Measurements from ENCODE around the gene ATF7IP2. TPM values are rescaled to one million over a fixed set of nuclear protein-coding genes. Genes with fewer than 3 reads are reported as not detected.
"Not testable (repeated sequence)": the region's sequence is repeated elsewhere in the genome, so short reads cannot be mapped to it uniquely, and the experiment has no call there.

Gene ATF7IP2
- total RNA-seq, 1 donor from 2014 or later: 80.7 TPM

DNA sequence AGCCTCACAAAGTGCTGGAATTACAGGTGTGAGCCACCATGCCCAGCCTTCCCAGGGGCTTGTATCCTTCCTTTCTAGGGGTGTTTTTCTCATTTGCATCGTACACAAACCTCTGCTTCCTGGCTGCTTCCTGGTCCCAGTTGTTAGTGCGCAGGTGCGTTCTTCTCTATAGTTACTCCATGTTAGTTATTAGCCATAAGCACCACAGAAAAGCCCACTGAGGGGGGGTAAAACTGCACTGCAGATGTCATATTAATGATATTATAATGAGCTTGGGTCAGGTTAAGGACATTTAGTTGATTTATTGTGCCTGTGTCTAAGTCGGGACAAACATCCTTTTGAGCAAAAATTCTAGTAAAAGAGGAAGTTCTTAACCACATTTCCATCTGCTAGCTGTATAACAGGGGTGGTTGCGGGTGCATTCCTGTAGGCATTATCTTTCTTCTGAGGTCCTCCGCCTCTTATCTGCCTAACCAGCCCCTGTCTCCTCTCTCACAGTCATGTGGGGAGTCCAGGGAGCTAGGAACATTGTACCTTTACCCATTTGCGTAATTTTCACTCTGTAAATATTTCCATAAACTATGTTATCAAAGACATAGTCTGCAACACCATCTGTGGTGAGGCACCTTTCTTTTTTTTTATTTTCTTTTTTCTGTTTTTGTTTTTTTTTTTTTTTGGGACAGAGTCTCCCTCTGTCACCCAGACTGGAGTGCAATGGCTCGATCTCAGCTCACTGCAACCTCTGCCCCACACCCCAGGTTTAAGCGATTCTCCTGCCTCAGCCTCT is 23.6 kb upstream of the ATF7IP2 start:
- no peak for DNase-seq (ENCODE audit: low spot score, unreplicated experiment)
- H3K27ac Mint-ChIP-seq: peak overlapping the region; percentile 59
- TF ChIP-seq, protein P1, sequence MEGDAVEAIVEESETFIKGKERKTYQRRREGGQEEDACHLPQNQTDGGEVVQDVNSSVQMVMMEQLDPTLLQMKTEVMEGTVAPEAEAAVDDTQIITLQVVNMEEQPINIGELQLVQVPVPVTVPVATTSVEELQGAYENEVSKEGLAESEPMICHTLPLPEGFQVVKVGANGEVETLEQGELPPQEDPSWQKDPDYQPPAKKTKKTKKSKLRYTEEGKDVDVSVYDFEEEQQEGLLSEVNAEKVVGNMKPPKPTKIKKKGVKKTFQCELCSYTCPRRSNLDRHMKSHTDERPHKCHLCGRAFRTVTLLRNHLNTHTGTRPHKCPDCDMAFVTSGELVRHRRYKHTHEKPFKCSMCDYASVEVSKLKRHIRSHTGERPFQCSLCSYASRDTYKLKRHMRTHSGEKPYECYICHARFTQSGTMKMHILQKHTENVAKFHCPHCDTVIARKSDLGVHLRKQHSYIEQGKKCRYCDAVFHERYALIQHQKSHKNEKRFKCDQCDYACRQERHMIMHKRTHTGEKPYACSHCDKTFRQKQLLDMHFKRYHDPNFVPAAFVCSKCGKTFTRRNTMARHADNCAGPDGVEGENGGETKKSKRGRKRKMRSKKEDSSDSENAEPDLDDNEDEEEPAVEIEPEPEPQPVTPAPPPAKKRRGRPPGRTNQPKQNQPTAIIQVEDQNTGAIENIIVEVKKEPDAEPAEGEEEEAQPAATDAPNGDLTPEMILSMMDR (IDR thresholded peaks at IDR 0.05; ENCODE audit: unreplicated experiment): no peak
- peaks cover 10% of the 10 kb centered on the region for H3K9me3 Mint-ChIP-seq (ENCODE audit: low read depth)
- peaks cover 5% of the 10 kb centered on the region for H3K4me1 Mint-ChIP-seq (ENCODE audit: low read depth)
- H3K36me3 Mint-ChIP-seq (ENCODE audit: insufficient read depth): peaks cover 2% of the 10 kb centered on the region
- H3K4me3 Mint-ChIP-seq (ENCODE audit: low read depth): no peak overlapping the region
- no peaks in the 10 kb centered on the region for H3K27me3 Mint-ChIP-seq

DNA sequence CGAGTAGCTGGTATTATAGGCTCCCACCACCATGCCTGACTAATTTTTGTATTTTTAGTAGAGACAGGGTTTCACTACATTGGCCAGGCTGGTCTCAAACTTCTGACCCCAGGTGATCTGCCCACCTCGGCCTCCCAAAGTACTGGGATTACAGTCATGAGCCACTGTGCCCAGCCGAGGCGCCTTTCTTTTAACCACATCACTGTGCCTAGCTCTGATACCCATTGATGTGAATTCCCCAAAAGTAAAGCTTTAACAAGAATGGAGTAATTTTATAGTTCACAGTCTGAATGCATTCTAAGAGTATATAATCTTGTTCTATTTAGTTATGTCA is 23.0 kb upstream of the ATF7IP2 start:
- not testable (repeated sequence) for H3K27ac Mint-ChIP-seq; H3K36me3 Mint-ChIP-seq (ENCODE audit: insufficient read depth); H3K4me3 Mint-ChIP-seq (ENCODE audit: low read depth); H3K27me3 Mint-ChIP-seq; H3K9me3 Mint-ChIP-seq (ENCODE audit: low read depth); H3K4me1 Mint-ChIP-seq (ENCODE audit: low read depth); DNase-seq (ENCODE audit: low spot score, unreplicated experiment)

DNA sequence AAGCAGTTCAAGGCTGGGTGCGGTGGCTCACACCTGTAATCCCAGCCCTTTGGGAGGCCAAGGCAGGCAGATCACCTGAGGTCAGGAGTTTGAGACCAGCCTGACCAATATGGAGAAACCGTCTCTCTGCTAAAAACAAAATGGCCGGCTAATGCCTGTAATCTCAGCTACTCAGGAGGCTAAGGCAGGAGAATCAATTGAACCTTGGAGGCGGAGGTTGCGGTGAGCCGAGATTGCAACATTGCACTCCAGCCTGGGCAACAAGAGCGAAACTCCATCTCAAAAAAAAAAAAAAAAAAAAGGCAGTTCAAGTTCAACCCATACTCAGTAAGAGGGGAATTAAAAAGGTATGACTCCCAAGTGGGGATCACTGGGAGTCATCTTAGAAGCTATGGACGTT is 19.2 kb upstream of the ATF7IP2 start:
- not testable (repeated sequence) for H3K4me3 Mint-ChIP-seq (ENCODE audit: low read depth); H3K27ac Mint-ChIP-seq; H3K27me3 Mint-ChIP-seq; H3K36me3 Mint-ChIP-seq (ENCODE audit: insufficient read depth); DNase-seq (ENCODE audit: low spot score, unreplicated experiment); H3K9me3 Mint-ChIP-seq (ENCODE audit: low read depth); H3K4me1 Mint-ChIP-seq (ENCODE audit: low read depth)

DNA sequence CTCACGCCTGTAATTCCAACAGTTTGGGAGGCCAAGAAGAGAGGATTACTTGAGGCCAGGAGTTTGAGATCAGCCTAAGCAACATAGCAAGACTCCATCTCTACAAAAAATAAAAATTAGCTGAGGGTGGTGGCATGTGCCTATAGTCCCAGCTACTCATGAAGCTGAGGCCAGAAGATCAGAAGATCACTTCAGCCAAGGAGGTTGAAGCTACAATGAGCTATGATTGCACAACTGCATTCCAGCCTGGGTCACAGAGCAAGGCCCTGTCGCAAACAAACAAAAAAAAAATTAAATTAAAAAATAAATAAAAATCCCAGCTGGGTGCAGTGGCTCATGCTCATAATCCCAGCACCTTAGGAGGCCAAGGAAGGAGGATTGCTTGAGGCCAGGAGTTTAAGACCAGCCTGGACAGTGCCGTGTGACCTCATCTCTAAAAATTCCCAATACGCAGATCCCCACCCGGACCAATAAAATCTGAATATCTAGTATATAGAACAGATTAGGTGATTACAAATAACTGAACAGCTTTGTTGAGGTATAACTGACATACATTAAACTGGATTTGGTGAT is 18.2 kb upstream of the ATF7IP2 start:
- no peak for DNase-seq (ENCODE audit: low spot score, unreplicated experiment)
- H3K27me3 Mint-ChIP-seq: no peaks in the 10 kb centered on the region
- TF ChIP-seq, protein P1 (IDR thresholded peaks at IDR 0.05; ENCODE audit: unreplicated experiment): no peak
- H3K4me1 Mint-ChIP-seq (ENCODE audit: low read depth): peaks cover 5% of the 10 kb centered on the region
- H3K9me3 Mint-ChIP-seq (ENCODE audit: low read depth): no peaks in the 10 kb centered on the region
- no peak overlapping the region for H3K4me3 Mint-ChIP-seq (ENCODE audit: low read depth)
- no peak overlapping the region for H3K27ac Mint-ChIP-seq
- peaks cover 2% of the 10 kb centered on the region for H3K36me3 Mint-ChIP-seq (ENCODE audit: insufficient read depth)

DNA sequence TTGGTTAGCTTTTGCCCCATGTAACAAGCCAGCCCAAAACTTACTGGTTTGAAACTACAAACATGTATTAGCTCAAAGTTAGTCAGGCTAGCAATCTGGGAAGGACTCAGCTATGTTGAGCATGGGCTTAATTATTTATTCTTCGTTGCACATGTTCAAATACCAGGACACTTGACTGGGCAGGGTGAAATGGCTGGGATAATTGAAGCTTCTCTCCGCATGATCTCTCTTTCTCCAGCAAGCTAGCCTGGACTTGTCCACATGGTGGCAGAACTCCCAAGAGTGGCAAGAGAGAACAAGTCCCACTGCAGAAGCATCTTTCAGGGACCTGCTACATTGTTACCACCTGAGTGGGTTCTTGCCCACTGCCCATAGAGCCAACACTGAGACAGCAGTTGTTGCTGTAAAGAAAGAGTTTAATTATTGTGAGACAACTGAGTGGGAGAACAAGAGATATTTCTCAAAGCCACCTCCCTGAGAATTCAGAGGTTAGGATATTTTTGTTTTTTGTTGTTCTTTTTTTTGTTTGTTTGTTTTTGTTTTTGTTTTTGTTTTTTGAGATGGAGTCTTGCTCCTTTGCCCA is 16.8 kb upstream of the ATF7IP2 start:
- no peak for DNase-seq (ENCODE audit: low spot score, unreplicated experiment)

DNA sequence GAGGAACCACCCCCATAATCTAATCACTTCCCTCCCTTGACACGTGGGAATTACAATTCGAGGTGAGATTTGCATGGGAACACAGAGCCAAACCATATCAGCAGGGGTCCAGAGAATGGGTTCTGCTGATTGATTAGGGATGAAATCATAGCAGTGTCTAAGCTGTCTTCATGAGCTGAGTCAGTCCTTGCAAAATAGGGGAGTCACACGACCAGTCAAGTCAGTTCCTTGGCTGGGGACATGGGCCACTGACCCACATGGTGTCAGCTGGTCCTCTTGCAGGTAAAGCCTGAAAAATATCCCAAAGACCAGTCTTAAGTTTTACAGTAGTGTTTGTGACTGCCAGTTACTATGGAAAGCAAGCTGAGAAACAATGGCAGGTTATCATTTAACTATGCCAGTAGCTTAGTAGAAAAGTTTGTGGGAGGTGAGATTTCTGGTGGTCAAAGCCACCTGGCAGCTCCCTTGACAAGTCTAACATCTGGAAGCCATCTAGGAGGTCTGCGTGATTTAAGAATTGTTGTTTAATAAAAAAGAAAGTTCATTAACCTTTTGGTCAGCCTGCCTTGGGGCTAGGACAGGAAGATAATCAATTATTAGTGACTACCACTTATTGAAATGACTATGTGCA is 15.7 kb upstream of the ATF7IP2 start:
- H3K27me3 Mint-ChIP-seq: no peaks in the 10 kb centered on the region
- peaks cover 2% of the 10 kb centered on the region for H3K36me3 Mint-ChIP-seq (ENCODE audit: insufficient read depth)
- H3K4me3 Mint-ChIP-seq (ENCODE audit: low read depth): no peak overlapping the region
- peaks cover 6% of the 10 kb centered on the region for H3K9me3 Mint-ChIP-seq (ENCODE audit: low read depth)
- peaks cover 5% of the 10 kb centered on the region for H3K4me1 Mint-ChIP-seq (ENCODE audit: low read depth)
- no peak overlapping the region for H3K27ac Mint-ChIP-seq
- no peak for DNase-seq (ENCODE audit: low spot score, unreplicated experiment)
- TF ChIP-seq, protein P1 (IDR thresholded peaks at IDR 0.05; ENCODE audit: unreplicated experiment): no peak

More for the DNA sequence above, 16.8 kb upstream of the ATF7IP2 start:
- no peak overlapping the region for H3K4me3 Mint-ChIP-seq (ENCODE audit: low read depth)
- H3K36me3 Mint-ChIP-seq (ENCODE audit: insufficient read depth): peaks cover 2% of the 10 kb centered on the region
- H3K9me3 Mint-ChIP-seq (ENCODE audit: low read depth): peaks cover 6% of the 10 kb centered on the region
- TF ChIP-seq, protein P1 (IDR thresholded peaks at IDR 0.05; ENCODE audit: unreplicated experiment): no peak
- no peak overlapping the region for H3K27ac Mint-ChIP-seq
- no peaks in the 10 kb centered on the region for H3K27me3 Mint-ChIP-seq
- peaks cover 5% of the 10 kb centered on the region for H3K4me1 Mint-ChIP-seq (ENCODE audit: low read depth)
